ENCODE results near the gene CCS.
A peak's percentile ranks its signal among the peaks of the same experiment; 100 is the strongest.

The CCS gene

GRCh38 chr11:66545701-66546367 is 47.2 kb upstream of the CCS start, which contains the start of gene ZDHHC24 (continued):
- TF ChIP-seq PBX3 (CRISPR knock-in tag; IDR thresholded peaks at IDR 0.05) (peak; percentile 96), YY1 (tag by site-specific recombination; IDR thresholded peaks at IDR 0.05) (no peak), ZSCAN30 (tag by site-specific recombination; IDR thresholded peaks at IDR 0.05) (peak; percentile 24; the same call in 1 of the 2 replicates), ZNF777 (tag by site-specific recombination; IDR thresholded peaks at IDR 0.05; ENCODE audit: borderline replicate concordance) (0 out of 2 replicates have a peak, but pooled peaks have one; percentile 10), MZF1 (tag by site-specific recombination; IDR thresholded peaks at IDR 0.05; ENCODE audit: borderline replicate concordance) (no peak; the same call in 1 of the 2 replicates), ZNF660 (tag by site-specific recombination; IDR thresholded peaks at IDR 0.05) (peak; percentile 56), ZNF184 (tag by site-specific recombination; IDR thresholded peaks at IDR 0.05) (0 out of 2 replicates have a peak, but pooled peaks have one; percentile 59), ZNF530 (tag by site-specific recombination; IDR thresholded peaks at IDR 0.05; ENCODE audit: low read depth) (no peak), PRDM10 (tag by site-specific recombination; IDR thresholded peaks at IDR 0.05) (peak; percentile 73), ZNF19 (tag by site-specific recombination; IDR thresholded peaks at IDR 0.05; ENCODE audit: low read depth) (no peak), ZNF341 (tag by site-specific recombination; IDR thresholded peaks at IDR 0.05; ENCODE audit: low read depth) (peak; percentile 71)

- CTCF ChIA-PET, result interaction anchor here (1.0 to 2.8 kb wide), 5 partner anchors 32 to 138 kb away, joined by 3 to 10 read pairs (median 4); partner anchors contain the start of genes CCDC87, CCS and RBM4B
- H3K27ac ChIP-seq (ENCODE audit: extremely low read depth, low read depth, low read length), result peak within 1 kb of the TSS; percentile 65; the same call in 1 of the 2 replicates
- no peaks in the 10 kb centered on the region for H3K4me1 ChIP-seq (ENCODE audit: control insufficient read depth, insufficient read depth, low read length)
Observed at GRCh38 chr11:66546368-66546965, 46.5 kb upstream of the CCS start, which contains the start of gene ACTN3. TSS of gene ACTN3 (plus strand) at chr11:66546903. CDS start at chr11:66546938, 35 bp downstream.

More at GRCh38 chr11:66546368-66546965, 46.5 kb upstream of the CCS start, which contains the start of gene ACTN3:
- POLR2A ChIA-PET, result interaction anchor here (0.6 to 2.1 kb wide), 17 partner anchors 8 to 782 kb away, joined by 3 to 15 read pairs (median 5); partner anchors contain the start of genes BBS1, CTSF, DPP3 and PELI3
- H3K4me3 ChIP-seq (ENCODE audit: low read depth, low read length), result peak within 1 kb of the TSS; percentile 73
- TF ChIP-seq ZXDB (tag by site-specific recombination; IDR thresholded peaks at IDR 0.05), result 0 out of 2 replicates have a peak, but pooled peaks have one; percentile 50
- 0 out of 2 replicates have a peak, but pooled peaks have one; percentile 2 for TF ChIP-seq SP3 (tag by site-specific recombination; IDR thresholded peaks at IDR 0.05)
- TF ChIP-seq ZNF639 (tag by site-specific recombination; IDR thresholded peaks at IDR 0.05), result no peak
- TF ChIP-seq ZNF580 (tag by site-specific recombination; IDR thresholded peaks at IDR 0.05), result 0 out of 2 replicates have a peak, but pooled peaks have one; percentile 9
- no peak for TF ChIP-seq ZFP69B (tag by site-specific recombination; IDR thresholded peaks at IDR 0.05)
- peak; percentile 42; the same call in 1 of the 2 replicates for TF ChIP-seq ZBTB10 (tag by site-specific recombination; IDR thresholded peaks at IDR 0.05)
- peak; percentile 84 for TF ChIP-seq ZNF768 (tag by site-specific recombination; IDR thresholded peaks at IDR 0.05)
- H3K9me3 ChIP-seq (ENCODE audit: control insufficient read depth, insufficient read depth, low read depth, low read length), result no peaks in the 10 kb centered on the region
- H3K36me3 ChIP-seq (ENCODE audit: control insufficient read depth in 2 of 2, insufficient read depth in 1 of 2, low read length in 2 of 2), result peaks cover 0 to 24% of the 10 kb centered on the region in 2 experiments; a peak in 1 of 3 replicates
